K562 (cell line): Measurements from ENCODE around the gene PFKFB2. TPM values are rescaled to one million over a fixed set of nuclear protein-coding genes. Genes with fewer than 3 reads are reported as not detected.

Experiments
- ARID4B ChIP-seq: sonication (generic); formaldehyde crosslinking; IDR thresholded peaks from 2 replicates; pipeline ENCODE4 v1.8.0; 2022; ENCODE audit warnings: mild to moderate bottlenecking, missing genetic modification reagents
- FUS ChIP-seq: fragments of 200-400 bp; formaldehyde crosslinking; optimal IDR thresholded peaks from 2 replicates; pipeline ENCODE3; 2017; ENCODE audit warnings: low read depth, low read length
- IRF1 ChIP-seq: sonication (generic); formaldehyde crosslinking; IDR thresholded peaks from 2 replicates; pipeline ENCODE4 v1.8.0; 2022; ENCODE audit warnings: missing genetic modification reagents, mild to moderate bottlenecking, borderline replicate concordance
- PATZ1 ChIP-seq: fragments of 250-450 bp; sonication (Bioruptor Pico); IDR thresholded peaks from 2 replicates; pipeline ENCODE4 v1.5.0; 2020; ENCODE audit warnings: mild to moderate bottlenecking, borderline replicate concordance
- RAD51 ChIP-seq: fragments of 450-650 bp; IDR thresholded peaks from 2 replicates; pipeline ENCODE4 v1.7.1; 2016; ENCODE audit warnings: low read depth, mild to moderate bottlenecking, borderline replicate concordance
- RERE ChIP-seq: sonication (generic); formaldehyde crosslinking; IDR thresholded peaks from 2 replicates; pipeline ENCODE4 v1.8.0; 2023; ENCODE audit warnings: missing genetic modification reagents, mild to moderate bottlenecking, borderline replicate concordance
- SRSF3 ChIP-seq: fragments of 200-400 bp; formaldehyde crosslinking; IDR thresholded peaks from 2 replicates; pipeline ENCODE4 v1.6.1; 2016; ENCODE audit warnings: mild to moderate bottlenecking, low read length, moderate library complexity; ENCODE audit not compliant: insufficient read depth
- TRIM28 ChIP-seq: fragments of 450-650 bp; IDR thresholded peaks from 2 replicates; pipeline ENCODE4 v1.6.1; 2017
- ZNF518B ChIP-seq: fragments of 250-450 bp; sonication (Bioruptor Pico); IDR thresholded peaks from 2 replicates; pipeline ENCODE4 v1.5.0; 2021; ENCODE audit warnings: mild to moderate bottlenecking, moderate library complexity
- polyA plus RNA-seq, 8 experiments: library from polyadenylated mRNA; depleted of rRNA in 4 of 8; stranded (reverse) in 5 of 8; unstranded in 3 of 8; fragments of >200 nt; fragmentation: Nextera tagmentation in 2 of 8; fragmentation: Illumina TruSeq in 1 of 8; extraction: Ambion mirVana in 2 of 8; extraction: Trizol in 1 of 8; gene quantifications; 2 replicates each; pipeline versions ENCODE4 v1.2.1 to v1.2.3, GENCODE V29; 2011 to 2014; ENCODE audit warnings: inconsistent platforms in 1 of 8, missing spikeins in 1 of 8
- total RNA-seq, 7 experiments: library from RNA; depleted of rRNA in 6 of 7; stranded (reverse); fragments of >200 nt in 6 of 7; fragmentation: Illumina TruSeq in 2 of 7; extraction: Trizol in 2 of 7; gene quantifications; 2 replicates each; pipeline versions ENCODE4 v1.2.1 to v1.2.3, GENCODE V29; 2011 to 2021; ENCODE audit warnings: low replicate concordance in 1 of 7

The PFKFB2 gene
- total and polyA plus RNA-seq, 9 of the 15 experiments (the other 6 are each of a cell fraction or from before 2014, with no cell fraction given): 6.9 to 26.0 (median 16.4) TPM

GRCh38 chr1:207025146-207025880 lies 27.8 kb upstream of the PFKFB2 start (continued):
- TF ChIP-seq IRF1 (CRISPR knock-in tag): no peak
- no peak for TF ChIP-seq ARID4B (CRISPR knock-in tag)
- no peak for TF ChIP-seq SRSF3
- peak; percentile 83; the same call in 1 of the 2 replicates for TF ChIP-seq PATZ1 (CRISPR knock-in tag)
- TF ChIP-seq ZNF518B: no peak
- no peak for TF ChIP-seq RAD51
- no peak for TF ChIP-seq FUS
- TF ChIP-seq TRIM28: no peak
- TF ChIP-seq RERE (CRISPR knock-in tag): no peak
